HG02571 (cell line): ENCODE data around the gene ZNF862.

Experiments
- ATAC-seq: cut with Tn5 transposase; IDR thresholded peaks from one replicate; pipeline ENCODE4 v1.9.1; 2021; ENCODE audit warnings: mild to moderate bottlenecking, moderate library complexity; ENCODE audit not compliant: unreplicated experiment

The ZNF862 gene

DNA sequence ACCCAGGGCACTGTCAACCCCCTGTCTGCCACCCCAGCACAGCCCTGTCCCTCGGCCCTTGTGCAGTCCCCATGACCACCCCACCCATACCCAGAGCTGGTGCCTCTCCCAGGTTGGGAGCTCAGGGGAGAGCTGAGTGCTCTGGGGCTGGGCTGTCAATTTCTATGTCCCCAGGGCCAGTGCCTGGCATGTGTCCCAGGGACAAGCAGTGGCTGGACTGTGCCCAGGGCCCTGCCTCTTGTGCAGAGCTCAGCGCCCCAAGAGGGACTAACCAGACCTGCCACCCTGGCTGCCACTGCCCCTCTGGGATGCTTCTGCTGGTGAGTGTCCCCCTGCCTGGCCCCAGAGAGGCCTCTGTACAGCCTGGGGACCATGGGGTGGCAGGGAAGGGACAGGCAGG is 29.0 kb upstream of the ZNF862 start:
- ATAC-seq: no peak

DNA sequence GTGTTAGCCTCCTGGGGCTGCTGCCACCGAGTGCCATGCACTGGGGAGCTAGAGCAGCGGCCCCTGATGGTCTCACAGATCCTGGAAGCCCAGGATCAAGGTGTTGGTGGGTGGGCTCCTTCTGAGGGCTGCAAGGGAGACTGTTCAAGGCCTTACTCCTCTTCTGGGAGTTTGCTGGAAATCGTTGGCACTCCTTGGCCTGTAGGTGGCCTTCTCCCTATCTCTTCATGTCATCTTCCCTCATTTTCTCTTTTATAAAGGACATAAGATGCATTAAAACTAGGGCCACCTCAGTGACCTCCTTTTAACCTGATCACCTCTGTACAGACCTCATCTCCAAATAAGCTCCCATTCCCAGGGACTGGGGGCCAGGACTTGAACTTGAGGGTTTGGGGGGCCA is 27.0 kb upstream of the ZNF862 start:
- ATAC-seq: no peak

DNA sequence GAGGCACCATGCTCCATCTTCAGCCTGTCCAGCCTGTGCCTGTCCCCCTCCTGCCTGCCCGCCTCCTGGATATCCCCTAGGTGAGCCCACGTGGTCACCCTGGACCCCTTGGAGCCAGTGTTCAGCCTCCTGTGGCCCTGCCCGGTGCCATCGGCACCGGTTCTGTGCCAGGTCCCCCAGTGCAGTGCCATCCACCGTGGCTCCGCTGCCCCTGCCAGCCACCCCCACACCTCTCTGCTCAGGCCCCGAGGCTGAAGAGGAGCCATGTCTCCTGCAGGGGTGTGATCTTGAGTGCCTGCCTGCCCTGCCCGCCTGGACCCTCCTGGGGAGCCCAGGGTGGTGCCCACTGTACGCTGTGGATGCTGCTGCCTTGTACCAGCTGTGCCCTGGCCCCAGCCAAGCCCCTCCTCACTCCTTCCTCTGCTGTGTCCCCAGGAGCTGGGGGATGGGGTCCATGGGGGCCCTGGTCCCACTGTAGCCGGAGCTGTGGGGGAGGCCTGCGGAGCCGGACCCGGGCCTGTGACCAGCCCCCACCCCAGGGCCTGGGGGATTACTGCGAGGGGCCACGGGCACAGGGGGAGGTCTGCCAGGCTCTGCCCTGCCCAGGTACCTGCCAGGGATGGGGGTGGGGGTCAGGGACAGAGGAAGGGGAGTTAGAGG is 26.2 kb upstream of the ZNF862 start:
- ATAC-seq: no peak

DNA sequence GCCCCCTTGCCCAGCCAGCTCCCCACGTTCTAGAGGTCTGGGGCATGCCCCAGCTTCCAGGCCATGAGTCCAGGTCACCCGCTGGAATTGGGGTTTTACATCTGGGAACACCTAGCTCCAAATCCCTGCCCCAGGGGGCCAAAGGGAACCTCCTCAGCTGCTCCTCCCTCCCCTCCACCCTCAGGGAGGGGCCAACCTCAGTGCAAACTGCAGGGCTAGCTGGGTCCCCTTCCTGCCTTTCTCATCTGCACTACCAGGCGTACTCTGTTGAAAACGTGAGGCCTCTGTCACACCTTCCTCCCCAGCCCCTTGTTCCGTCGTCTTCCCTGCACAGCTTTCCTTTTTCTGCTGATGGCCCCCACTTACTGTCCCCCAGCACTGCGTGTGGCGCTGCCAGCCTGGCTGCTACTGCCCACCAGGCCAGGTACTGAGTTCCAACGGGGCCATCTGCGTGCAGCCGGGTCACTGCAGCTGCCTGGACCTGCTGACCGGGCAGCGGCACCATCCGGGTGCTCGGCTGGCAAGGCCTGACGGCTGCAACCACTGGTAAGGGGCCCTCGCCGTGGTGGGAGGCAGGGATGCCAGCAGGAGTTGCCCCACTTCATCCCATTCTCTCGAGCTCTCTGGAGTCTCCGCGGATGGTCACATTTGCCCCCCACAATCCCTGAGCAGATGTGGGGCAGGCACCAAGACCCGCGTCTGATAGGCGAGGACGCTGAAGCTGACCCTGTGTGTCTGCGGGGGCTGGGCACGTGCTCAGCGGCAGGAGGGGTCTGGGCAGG is 24.7 kb upstream of the ZNF862 start:
- no peak for ATAC-seq

DNA sequence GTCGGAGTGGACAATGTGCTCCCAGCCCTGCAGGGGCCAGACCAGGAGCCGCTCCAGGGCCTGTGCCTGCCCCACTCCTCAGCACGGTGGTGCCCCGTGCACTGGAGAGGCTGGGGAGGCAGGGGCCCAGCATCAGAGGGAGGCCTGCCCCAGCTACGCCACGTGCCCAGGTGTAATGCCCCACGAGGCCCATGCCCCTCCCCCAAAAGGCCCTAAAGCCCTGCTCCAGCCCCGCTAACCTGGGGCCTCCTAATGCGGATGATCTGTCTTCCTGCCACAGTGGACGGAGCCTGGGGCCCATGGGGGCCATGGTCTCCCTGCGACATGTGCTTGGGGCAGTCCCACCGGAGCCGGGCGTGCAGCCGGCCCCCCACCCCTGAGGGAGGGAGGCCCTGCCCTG is 23.7 kb upstream of the ZNF862 start:
- no peak for ATAC-seq

DNA sequence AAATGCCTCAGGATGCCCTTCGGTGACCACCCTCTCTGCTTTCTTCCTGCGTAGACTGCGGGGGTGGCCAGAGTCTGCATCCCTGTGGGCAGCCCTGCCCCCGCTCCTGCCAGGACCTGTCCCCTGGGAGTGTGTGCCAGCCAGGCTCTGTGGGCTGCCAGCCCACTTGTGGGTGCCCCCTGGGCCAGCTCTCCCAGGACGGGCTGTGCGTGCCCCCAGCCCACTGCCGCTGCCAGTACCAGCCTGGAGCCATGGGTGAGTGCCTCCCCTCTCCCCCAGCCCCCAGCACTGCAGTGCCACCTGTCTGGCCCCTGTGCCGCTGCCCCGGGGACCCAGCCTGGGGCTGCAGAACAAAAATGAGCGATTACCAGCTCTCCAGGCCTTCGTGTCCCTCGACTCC is 23.1 kb upstream of the ZNF862 start:
- ATAC-seq: no peak

DNA sequence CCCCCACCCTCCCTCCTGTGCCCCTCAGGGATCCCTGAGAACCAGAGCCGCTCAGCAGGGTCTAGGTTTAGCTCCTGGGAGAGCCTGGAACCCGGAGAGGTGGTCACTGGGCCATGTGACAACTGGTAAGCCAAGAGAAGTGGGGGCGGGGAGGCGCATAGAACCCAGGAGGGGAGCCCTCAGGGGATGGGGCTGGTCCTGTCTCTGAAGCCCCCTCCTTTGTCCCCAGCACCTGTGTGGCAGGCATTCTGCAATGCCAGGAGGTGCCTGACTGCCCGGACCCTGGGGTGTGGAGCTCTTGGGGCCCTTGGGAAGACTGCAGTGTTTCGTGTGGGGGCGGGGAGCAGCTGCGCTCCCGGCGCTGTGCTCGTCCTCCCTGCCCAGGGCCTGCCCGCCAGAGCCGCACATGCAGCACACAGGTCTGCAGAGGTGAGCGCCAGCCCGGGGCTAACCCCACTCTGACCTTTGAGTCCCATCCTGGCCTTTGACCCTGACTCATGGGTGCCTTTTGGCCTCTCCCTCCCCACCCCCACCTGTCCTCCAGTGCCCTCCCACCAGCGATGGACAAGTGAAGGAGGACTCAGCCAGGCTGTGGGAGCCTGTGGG is 22.4 kb upstream of the ZNF862 start:
- no peak for ATAC-seq

DNA sequence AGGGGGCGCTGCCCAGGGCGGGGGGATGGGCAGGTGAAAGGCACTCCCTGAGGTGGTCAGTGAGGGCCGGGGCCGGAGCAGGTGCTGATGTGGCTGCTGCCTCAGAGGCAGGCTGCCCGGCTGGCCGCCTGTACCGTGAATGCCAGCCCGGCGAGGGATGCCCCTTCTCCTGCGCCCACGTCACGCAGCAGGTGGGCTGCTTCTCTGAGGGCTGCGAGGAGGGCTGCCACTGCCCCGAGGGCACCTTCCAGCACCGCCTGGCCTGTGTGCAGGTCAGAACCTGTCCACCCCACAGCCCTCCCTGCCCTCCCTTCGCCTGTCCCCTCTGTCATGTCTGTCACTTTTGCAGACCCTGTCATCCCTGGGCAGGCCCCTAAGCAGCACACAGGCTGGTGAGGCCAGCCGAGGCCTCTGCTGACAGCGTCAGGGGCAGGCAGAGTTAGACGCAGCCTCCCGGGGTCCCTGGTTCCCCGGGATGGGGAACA is 21.9 kb upstream of the ZNF862 start:
- no peak for ATAC-seq

DNA sequence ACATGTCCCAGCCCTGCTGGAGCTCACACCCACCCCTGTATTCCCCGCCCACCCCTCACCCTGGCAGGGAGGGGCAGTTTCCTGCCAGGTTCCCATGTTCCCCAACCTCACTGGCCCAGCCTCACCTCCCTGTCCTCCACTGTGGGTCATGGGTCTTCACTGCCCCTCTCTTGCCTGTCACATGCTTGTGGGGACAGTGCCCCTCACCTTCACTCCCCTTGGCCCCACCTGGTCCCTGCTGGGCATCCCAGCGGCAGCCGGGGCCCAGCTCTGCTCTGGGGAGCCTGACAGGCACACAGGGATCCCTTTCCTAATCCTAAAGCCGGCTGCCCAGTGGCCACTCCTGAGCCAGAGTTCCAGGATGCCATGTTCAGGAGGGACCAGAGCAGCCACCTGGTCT is 21.4 kb upstream of the ZNF862 start:
- ATAC-seq: no peak

DNA sequence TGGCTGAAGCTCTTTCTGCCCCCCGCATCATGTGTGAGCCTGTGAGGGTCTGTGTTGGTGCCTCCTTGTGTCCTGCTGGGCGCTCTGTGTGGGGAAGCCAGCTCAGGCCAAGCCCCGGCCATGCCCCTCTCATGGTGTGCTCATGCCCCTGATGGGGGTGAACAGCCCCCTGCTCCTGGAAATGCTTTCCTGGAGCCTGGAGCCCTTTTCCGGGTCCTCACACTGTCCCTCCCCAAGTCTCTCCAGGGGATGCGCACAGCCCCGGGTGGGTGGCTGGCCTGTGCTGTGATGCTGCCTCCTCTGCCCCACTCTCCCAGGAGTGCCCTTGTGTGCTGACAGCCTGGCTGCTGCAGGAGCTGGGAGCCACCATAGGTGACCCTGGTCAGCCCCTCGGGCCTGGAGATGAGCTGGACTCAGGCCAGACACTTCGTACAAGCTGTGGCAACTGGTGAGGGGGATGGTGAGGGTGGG is 20.8 kb upstream of the ZNF862 start:
- no peak for ATAC-seq

DNA sequence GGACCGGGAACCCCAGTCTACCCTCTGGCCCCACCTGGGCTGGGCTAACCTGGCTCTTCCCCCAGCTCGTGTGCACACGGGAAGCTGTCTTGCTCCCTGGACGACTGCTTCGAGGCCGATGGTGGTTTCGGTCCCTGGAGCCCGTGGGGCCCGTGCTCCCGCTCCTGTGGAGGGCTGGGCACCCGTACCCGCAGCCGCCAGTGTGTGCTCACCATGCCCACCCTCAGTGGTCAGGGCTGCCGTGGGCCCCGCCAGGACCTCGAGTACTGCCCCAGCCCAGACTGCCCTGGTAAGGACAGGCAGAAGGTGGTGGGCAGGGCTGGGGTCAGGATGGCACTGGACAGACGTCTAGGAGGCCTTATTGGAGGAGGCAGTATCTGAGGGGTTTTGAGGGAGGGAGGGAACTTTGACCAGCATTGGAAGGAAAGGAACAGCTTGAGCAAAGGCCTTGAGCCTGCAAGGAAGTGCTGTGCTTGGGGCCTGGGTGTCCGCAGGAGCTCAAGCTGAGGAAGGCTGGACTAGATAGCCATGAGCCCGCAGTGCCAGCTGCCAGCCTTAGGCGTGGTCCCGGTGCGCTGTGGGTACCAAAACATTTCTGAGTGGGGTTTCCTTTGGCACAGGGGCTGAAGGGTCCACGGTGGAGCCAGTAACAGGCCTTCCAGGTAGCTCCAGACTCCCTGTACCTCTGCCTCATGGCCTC is 20.2 kb upstream of the ZNF862 start:
- ATAC-seq: no peak

DNA sequence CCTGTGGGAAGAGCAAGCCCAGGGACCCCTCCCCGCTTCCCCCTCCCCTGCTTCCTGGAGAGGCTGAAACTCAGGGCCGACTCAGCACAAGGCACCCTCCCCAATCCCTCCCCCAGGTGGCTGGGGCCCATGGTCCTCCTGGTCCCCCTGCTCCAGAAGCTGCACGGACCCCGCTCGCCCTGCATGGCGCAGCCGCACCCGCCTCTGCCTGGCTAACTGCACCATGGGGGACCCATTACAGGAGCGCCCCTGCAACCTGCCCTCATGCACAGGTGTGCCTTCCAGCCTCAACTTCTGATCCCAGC is 19.7 kb upstream of the ZNF862 start:
- ATAC-seq: no peak

DNA sequence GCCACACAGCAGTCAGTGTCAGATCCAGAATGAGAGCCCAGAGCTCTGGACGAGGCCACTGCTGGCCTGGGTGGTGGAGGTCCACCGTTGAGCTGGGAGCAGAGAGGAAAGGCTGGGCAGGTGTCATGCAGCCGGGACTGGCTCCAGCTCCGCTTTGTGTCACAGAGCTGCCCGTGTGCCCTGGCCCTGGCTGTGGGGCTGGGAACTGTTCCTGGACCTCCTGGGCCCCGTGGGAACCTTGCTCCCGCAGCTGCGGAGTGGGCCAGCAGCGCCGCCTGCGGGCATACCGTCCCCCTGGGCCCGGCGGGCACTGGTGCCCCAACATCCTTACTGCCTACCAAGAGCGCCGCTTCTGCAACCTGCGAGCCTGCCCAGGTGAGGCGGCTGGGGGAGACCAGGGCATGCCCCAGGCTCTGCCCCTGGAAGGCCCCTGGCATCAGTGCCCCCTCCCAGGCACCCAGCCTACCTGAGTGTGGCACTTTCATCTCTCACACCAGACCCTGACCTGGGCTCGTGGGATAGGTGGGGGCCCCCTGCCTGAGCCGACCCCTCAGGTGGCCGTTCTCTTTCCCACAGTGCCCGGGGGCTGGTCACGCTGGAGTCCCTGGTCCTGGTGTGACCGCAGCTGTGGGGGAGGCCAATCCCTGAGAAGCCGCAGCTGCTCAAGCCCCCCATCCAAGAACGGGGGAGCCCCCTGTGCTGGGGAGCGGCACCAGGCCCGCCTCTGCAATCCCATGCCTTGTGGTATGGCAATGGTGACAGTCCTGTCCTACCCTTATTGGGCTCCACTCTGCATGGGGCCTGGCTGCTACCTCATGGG is 18.8 kb upstream of the ZNF862 start:
- no peak for ATAC-seq

DNA sequence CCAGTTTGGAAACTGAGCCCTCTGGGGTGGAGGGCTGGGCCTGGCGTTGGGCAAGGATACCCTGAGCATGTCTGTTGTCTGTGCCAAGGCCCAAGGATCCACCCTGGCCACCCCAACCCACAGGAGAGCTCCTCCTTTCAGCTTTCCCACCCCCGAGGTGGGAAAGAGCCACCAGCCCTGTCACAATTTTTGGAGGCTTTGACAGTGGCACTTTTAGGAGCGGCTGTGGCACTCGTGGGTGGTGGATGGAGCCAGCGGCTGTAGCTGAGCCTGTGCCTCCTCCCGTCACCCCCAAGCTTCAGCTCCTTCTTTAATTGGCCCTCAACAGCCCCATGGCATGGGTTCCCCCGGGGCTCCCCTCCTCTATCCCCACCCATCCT is 18.2 kb upstream of the ZNF862 start:
- ATAC-seq: no peak

DNA sequence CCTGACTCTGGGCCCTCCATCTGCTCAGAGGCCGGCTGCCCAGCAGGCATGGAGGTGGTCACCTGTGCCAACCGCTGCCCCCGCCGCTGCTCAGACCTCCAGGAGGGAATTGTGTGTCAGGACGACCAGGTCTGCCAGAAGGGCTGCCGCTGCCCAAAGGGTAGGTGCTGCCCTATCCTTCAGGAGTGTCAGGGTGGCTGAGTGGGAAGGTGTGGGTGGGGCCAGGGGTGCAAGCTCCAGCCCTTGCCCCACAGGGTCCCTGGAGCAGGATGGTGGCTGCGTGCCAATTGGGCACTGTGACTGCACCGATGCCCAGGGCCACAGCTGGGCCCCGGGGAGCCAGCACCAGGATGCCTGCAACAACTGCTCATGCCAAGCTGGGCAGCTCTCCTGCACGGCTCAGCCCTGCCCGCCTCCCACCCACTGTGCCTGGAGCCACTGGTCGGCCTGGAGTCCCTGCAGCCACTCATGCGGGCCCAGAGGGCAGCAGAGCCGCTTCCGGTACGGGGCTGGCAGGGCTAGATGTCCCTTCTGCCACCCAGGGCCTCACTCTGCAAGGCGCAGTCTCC is 17.5 kb upstream of the ZNF862 start:
- ATAC-seq: no peak

DNA sequence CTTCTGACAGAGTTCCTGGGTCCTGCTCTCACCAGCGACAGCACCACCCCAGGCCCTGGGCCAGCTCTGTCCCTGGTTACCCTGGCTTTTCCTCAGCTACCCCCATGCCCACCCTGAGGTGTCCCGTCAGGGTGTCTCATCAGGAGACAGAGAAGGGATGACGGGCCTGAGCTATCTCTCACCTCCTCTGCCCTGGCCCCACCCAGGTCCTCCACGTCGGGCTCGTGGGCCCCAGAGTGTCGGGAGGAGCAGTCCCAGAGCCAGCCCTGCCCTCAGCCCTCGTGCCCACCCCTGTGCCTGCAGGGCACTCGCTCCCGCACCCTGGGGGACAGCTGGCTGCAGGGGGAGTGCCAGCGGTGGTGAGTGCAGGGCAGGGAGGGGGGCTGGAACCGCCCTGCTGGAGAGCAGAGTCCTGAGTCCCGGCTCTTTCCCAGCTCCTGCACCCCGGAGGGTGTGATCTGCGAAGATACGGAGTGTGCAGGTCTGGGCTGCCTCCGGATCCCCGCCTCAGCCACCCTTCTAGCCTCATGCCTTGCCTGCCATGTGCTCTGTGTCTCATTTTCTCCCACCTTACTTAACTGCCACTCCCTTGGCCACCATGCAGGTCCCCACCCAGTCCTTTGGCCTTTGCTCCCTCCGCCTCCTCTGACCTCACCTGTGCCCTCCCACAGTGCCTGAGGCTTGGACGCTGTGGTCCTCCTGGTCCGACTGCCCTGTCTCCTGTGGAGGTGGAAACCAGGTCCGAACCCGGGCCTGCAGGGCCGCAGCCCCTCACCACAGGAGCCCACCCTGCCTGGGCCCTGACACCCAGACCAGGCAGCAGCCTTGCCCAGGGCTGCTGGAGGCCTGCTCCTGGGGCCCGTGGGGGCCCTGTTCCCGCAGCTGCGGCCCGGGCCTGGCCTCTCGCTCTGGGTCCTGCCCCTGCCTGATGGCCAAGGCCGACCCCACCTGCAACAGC is 16.7 kb upstream of the ZNF862 start:
- no peak for ATAC-seq

DNA sequence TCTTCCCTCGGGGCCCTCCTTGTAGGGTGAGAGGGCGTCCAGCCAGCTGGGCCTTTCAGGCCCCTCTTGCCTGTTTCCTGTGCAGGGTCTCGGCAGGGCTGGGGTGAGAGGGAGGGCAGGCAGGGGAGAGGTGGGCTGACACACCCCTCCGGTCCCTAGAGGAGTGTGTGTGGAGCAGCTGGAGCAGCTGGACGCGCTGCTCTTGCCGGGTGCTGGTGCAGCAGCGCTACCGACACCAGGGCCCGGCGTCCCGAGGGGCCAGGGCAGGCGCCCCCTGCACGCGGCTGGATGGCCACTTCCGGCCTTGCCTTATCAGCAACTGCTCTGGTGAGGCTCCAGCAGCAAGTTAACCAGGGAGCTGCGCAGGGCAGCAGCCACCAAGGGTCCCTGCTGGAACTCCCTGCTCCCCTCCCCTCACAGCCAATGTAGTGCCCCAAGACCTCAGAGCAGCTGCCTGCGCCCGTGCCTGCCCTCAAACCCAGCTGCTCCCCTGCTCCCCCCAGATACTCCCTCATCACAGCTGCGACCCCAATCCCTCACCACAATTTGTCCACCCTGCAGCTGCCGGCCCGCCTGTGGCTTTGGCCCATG is 15.7 kb upstream of the ZNF862 start:
- no peak for ATAC-seq

DNA sequence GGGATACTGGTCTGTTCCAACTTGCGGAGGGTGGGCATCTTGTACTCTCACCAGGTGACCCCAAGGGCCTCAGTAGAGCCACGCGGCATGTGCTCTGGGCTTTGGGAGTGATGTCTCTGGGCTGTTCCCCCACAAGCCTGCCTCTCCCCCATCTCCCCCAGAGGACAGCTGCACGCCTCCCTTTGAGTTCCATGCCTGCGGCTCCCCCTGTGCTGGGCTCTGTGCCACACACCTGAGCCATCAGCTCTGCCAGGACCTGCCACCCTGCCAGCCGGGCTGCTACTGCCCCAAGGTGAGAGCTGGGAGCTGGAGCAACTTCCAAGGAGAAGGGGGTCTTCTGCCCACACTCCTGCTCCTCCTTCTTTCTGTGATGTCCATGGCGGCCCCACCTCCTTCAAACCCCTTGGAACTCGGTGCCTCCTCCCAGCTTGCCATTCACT is 15.0 kb upstream of the ZNF862 start:
- no peak for ATAC-seq

DNA sequence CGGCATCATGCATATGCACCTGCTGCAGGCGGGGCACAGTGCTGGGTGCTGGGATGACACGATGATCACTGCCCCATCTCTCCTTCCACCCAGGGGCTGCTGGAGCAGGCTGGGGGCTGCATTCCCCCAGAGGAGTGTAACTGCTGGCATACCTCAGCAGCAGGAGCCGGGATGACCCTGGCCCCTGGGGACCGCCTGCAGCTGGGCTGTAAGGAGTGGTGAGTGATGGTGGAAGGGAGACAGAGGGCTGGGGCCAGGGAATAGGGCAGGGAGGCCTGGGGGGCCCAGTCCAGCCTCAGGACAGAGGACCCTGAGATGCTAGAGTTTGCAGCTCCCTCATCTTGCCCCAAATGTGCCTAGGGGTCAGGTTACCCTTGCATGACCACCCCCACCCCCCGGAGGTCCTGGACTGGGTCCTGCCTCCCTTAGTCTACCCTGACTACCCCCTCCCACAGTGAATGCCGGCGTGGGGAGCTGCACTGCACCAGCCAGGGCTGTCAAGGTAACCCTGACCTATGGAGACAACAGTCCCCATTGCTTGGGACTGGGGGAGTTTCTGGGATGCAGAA is 14.5 kb upstream of the ZNF862 start:
- no peak for ATAC-seq
